ENCODE data around the gene ALDH9A1. TPM values are rescaled to one million over a fixed set of nuclear protein-coding genes. Genes with fewer than 3 reads are reported as not detected.

Gene ALDH9A1
- total and polyA plus RNA-seq, 2 of the 8 experiments (the other 6 are each of a cell fraction or from before 2014, with no cell fraction given): 57.6 to 63.8 TPM

- no peaks in the 10 kb centered on the region for H3K36me3 ChIP-seq (ENCODE audit: control insufficient read depth in 2 of 4, insufficient read depth in 4 of 4, low read length in 3 of 4)
- FAIRE-seq: no peak
- H2AK5ac ChIP-seq (ENCODE audit: low read depth, low read length): no peak overlapping the region
- WGBS, 2 experiments (ENCODE audit: extremely low coverage in 1 of 2, insufficient coverage in 1 of 2, insufficient read length in 1 of 2, insufficient replicate concordance in 2 of 2, low coverage in 1 of 2, low lambda C conversion rate in 2 of 2, missing lambda C conversion rate in 1 of 2): 85% methylated on average over 8 of the region's 8 CpGs; no CpG with 5 or more reads in 1 of the 2 experiments
- no peak overlapping the region for H2BK12ac ChIP-seq (ENCODE audit: low read depth, low read length)
- no peak overlapping the region for H2BK15ac ChIP-seq (ENCODE audit: low read length)
- CTCF ChIA-PET (ENCODE audit: partially characterized antibody): interaction anchor here (0.9 to 1.8 kb wide), 5 partner anchors 15 to 297 kb away, joined by 3 to 4 read pairs (median 3); no protein-coding TSS in a partner anchor
- H3K14ac ChIP-seq (ENCODE audit: insufficient read length): no peak overlapping the region
- H2BK20ac ChIP-seq (ENCODE audit: low read length): no peak overlapping the region
- H3K9ac ChIP-seq (replicated peaks in 1 of 4; ENCODE audit: extremely low read depth in 1 of 4, low read depth in 3 of 4, low read length in 3 of 4): no peak overlapping the region
- peak overlapping the region in 1 of 2 experiments; percentile 20; a peak in 2 of 4 replicates for H3K4me2 ChIP-seq (ENCODE audit: insufficient read depth in 1 of 2, low read depth in 2 of 2, low read length in 2 of 2)
- H2AFZ ChIP-seq (ENCODE audit: low read length): peak overlapping the region; percentile 24
- no peaks in the 10 kb centered on the region; the same call in none of the 2 replicates for H3K23me2 ChIP-seq (ENCODE audit: low read depth, low read length)
- H4K20me1 ChIP-seq (replicated peaks in 1 of 2; ENCODE audit: control insufficient read depth in 1 of 2, insufficient read depth in 2 of 2, low read length in 2 of 2): no peaks in the 10 kb centered on the region
- H2BK120ac ChIP-seq (replicated peaks; ENCODE audit: low read depth, low read length): no peak overlapping the region
- no peak overlapping the region for H3K4ac ChIP-seq (replicated peaks; ENCODE audit: insufficient read length, low read depth, low read length)
- no peak overlapping the region for H2BK5ac ChIP-seq (ENCODE audit: low read depth, low read length)
- H3K23ac ChIP-seq (ENCODE audit: insufficient read length): no peak overlapping the region
- H3K79me2 ChIP-seq (ENCODE audit: control insufficient read depth in 1 of 2, insufficient read depth in 2 of 2, low read length in 2 of 2): no peaks in the 10 kb centered on the region
- H3K27ac ChIP-seq (ENCODE audit: low read depth, low read length): no peak overlapping the region
- no peak overlapping the region for H4K91ac ChIP-seq (replicated peaks; ENCODE audit: insufficient read length, low read length)
- H3K27me3 ChIP-seq (replicated peaks in 1 of 4; ENCODE audit: control insufficient read depth in 3 of 4, extremely low read depth in 1 of 4, insufficient read depth in 3 of 4, low read length in 3 of 4): no peaks in the 10 kb centered on the region
- no peak overlapping the region for H3K4me3 ChIP-seq (ENCODE audit: extremely low read depth in 1 of 4, insufficient read depth in 2 of 4, low read depth in 3 of 4, low read length in 4 of 4)
- no peak for DNase-seq (ENCODE audit: low read depth in 1 of 2, low spot score in 2 of 2)
- no peaks in the 10 kb centered on the region for H3K9me3 ChIP-seq (ENCODE audit: insufficient read depth in 2 of 2, low read depth in 1 of 2, low read length in 1 of 2)
- H3K18ac ChIP-seq (ENCODE audit: extremely low read depth, low read length): no peak overlapping the region
- TF ChIP-seq SP1 (IDR thresholded peaks at IDR 0.05; ENCODE audit: low read depth, low read length): no peak
- no peak for TF ChIP-seq MAX (IDR thresholded peaks at IDR 0.05)
- no peak for TF ChIP-seq EP300 (IDR thresholded peaks at IDR 0.05; ENCODE audit: borderline replicate concordance in 1 of 2, low read depth in 2 of 2, low read length in 2 of 2)
- TF ChIP-seq EZH2 (IDR thresholded peaks at IDR 0.05; ENCODE audit: low read depth, low read length, severe bottlenecking): no peak
- TF ChIP-seq CBX8 (IDR thresholded peaks at IDR 0.05; ENCODE audit: borderline replicate concordance, low read depth, low read length): no peak
- no peak for TF ChIP-seq GABPA (IDR thresholded peaks at IDR 0.05; ENCODE audit: borderline replicate concordance, insufficient read depth, low read length)
- H4K8ac ChIP-seq (ENCODE audit: extremely low read depth, insufficient read depth, low read length): no peak overlapping the region
- peak overlapping the region; percentile 1 for H3K56ac ChIP-seq (replicated peaks; ENCODE audit: insufficient read length, low read depth, low read length)
- H4K5ac ChIP-seq (ENCODE audit: insufficient read length, low read depth, low read length): no peak overlapping the region
- POLR2A ChIA-PET (ENCODE audit: partially characterized antibody): interaction anchor here (1.2 kb wide), 1 partner anchor 15 kb away, joined by 3 read pairs; no protein-coding TSS in a partner anchor
- H3K4me1 ChIP-seq (replicated peaks in 1 of 4; ENCODE audit: control insufficient read depth in 3 of 4, insufficient read depth in 4 of 4, low read length in 3 of 4): peaks cover 0 to 11% (median 1%) of the 10 kb centered on the region in 4 experiments; a peak in 4 of 7 replicates
- H3K79me1 ChIP-seq (ENCODE audit: low read depth, low read length): no peaks in the 10 kb centered on the region
Observed at GRCh38 chr1:165616987-165617546, 81.3 kb downstream of the ALDH9A1 start.

All from H1 (cell line).